ENCODE measurements around the gene HAUS3.

GRCh38 chr4:2248044-2248780 is 6.3 kb upstream of the HAUS3 start:
- TF ChIP-seq, protein P1, sequence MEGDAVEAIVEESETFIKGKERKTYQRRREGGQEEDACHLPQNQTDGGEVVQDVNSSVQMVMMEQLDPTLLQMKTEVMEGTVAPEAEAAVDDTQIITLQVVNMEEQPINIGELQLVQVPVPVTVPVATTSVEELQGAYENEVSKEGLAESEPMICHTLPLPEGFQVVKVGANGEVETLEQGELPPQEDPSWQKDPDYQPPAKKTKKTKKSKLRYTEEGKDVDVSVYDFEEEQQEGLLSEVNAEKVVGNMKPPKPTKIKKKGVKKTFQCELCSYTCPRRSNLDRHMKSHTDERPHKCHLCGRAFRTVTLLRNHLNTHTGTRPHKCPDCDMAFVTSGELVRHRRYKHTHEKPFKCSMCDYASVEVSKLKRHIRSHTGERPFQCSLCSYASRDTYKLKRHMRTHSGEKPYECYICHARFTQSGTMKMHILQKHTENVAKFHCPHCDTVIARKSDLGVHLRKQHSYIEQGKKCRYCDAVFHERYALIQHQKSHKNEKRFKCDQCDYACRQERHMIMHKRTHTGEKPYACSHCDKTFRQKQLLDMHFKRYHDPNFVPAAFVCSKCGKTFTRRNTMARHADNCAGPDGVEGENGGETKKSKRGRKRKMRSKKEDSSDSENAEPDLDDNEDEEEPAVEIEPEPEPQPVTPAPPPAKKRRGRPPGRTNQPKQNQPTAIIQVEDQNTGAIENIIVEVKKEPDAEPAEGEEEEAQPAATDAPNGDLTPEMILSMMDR (IDR thresholded peaks at IDR 0.05 in 4 of 5, conservative IDR thresholded peaks at IDR 0.05 in 1 of 5), result no peak
- TF ChIP-seq POLR2A (IDR thresholded peaks at IDR 0.05), result no peak
